GM12874 (cell line): ENCODE data around the gene OR51E2.

Experiments
- TF ChIP-seq, protein P1 (sequence below): IDR thresholded peaks from 2 replicates; pipeline ENCODE4 v1.5.1; 2011; ENCODE audit warnings: low read depth, mild to moderate bottlenecking, control low read depth, low read length, moderate library complexity; ENCODE audit not compliant: insufficient read depth

The OR51E2 gene

DNA sequence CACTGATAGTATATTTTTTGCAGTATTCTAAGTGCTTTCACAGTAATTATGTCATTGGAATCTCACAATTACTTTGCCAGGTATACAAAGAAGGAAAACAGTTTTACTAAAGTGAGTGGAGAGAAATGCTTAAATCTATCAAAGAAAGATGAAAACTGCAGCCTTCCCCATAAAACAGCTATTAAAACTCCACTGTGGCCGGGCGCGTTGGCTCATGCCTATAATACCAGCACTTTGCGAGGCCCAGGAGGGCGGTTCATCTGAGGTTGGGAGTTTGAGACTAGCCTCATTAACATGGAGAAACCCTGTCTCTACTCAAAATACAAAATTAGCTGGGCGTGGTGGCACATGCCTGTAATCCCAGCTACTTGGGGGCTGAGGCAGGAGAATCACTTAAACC, 34.8 kb downstream of the OR51E2 start:
- TF ChIP-seq, protein P1, sequence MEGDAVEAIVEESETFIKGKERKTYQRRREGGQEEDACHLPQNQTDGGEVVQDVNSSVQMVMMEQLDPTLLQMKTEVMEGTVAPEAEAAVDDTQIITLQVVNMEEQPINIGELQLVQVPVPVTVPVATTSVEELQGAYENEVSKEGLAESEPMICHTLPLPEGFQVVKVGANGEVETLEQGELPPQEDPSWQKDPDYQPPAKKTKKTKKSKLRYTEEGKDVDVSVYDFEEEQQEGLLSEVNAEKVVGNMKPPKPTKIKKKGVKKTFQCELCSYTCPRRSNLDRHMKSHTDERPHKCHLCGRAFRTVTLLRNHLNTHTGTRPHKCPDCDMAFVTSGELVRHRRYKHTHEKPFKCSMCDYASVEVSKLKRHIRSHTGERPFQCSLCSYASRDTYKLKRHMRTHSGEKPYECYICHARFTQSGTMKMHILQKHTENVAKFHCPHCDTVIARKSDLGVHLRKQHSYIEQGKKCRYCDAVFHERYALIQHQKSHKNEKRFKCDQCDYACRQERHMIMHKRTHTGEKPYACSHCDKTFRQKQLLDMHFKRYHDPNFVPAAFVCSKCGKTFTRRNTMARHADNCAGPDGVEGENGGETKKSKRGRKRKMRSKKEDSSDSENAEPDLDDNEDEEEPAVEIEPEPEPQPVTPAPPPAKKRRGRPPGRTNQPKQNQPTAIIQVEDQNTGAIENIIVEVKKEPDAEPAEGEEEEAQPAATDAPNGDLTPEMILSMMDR: no peak

DNA sequence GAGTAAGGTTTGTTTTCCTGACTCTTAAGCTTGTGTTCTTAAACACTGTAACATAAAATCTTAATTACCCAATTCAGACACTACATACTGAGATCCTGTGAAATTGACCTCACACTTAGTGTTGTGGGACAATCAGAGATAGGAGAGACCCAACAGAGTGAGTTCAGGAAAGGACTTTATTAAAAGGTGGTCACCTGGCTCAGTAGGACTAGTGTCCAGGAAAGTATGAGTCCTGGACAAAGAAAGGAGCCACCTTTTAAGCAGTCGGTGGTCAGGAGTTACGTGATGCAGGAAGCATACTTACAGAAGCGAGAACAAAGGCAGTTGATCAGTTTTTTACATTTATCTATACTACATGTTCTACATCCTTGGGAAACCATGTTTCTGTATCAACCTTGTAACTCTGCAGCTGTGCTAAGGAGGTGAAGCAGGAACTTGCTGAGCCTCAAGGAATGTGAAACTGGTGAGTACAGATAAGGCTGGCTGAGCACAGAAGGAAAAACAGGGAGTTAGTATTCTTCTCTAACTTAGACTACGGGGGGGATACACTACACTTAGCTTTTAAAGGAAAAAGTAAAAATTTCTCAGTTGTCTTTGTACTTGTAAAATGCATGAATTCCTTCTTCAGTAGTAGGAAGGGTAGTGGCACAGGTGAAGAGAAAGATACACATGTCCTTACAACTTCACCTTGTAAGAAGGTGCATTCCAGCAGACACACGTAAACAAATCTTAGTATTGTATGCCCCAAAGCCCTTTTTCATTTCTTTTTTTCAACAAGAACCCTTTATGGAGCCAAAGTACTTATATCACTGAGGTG, 38.8 kb downstream of the OR51E2 start:
- TF ChIP-seq, protein P1: no peak

DNA sequence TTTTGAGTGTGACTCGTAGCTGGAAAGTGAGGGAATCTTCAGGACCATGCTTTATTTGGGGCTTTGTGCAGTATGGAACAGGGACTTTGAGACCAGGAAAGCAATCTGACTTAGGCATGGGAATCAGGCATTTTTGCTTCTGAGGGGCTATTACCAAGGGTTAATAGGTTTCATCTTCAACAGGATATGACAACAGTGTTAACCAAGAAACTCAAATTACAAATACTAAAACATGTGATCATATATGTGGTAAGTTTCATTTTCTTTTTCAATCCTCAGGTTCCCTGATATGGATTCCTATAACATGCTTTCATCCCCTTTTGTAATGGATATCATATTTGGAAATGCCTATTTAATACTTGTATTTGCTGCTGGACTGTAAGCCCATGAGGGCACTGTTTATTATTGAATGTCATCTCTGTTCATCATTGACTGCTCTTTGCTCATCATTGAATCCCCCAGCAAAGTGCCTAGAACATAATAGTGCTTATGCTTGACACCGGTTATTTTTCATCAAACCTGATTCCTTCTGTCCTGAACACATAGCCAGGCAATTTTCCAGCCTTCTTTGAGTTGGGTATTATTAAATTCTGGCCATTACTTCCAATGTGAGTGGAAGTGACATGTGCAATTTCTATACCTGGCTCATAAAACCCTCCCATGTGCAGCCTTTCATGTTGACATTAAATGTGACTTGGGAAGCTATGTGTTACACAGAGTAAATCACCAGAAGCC, 42.9 kb downstream of the OR51E2 start:
- TF ChIP-seq, protein P1: no peak

DNA sequence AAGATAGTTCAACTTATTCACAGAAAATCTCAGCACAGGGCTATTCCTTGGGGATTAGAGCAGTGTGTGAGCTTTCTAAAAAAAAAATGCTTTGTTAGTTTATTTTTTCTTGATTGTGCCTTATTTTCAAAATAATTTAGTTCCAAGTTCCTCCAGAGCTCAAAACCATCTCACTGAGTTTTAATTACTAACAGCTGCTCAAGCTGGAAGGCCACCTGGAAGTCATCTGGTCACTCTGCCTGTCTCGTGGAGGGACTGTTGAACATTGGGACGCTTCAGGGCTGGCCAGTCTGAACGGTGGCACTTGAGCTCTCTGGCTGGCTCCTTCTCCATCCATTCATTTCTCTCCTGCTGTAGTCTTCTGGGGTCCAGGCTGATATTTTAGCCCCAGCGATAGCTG, 49.9 kb downstream of the OR51E2 start:
- TF ChIP-seq, protein P1: no peak

DNA sequence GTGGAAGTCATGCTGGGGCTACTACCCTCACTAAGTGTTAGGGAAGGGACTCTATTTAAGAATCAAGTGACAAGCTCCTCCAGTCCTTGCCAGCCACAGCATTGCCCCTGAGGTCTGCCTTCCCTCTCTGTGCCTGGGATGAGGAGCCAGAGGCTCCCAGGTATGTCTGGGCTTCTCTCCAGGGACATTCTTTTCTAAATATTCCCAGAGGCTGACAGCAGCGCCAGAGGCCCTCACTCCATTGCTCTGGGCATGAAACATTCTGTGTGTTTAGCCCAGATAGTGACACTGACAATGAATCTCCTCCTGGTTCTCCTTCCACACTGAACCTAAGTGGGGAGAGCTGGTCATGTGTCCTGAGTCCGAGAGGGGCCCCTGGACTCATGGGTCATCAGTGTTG, 51.7 kb downstream of the OR51E2 start:
- TF ChIP-seq, protein P1: no peak

DNA sequence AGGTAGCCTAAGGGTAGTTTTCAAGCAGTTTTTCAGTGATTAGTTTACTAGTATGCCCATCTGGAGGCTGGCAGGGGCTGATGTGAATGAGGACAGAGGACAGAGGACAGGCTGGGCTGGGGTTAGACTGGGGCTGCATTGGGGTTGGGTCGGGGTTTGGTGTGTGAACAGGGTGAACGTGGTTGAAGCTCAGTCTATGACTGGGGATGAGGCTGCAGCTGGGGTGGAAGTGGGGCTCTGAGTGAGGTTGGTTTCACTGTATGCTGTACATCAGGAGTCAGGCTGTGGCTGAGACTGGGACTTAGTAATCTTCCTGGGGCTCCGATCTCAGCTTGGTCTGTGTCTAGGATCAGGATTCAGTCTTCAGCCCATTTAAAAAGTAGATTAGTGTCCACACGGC, 53.4 kb downstream of the OR51E2 start:
- TF ChIP-seq, protein P1: no peak

DNA sequence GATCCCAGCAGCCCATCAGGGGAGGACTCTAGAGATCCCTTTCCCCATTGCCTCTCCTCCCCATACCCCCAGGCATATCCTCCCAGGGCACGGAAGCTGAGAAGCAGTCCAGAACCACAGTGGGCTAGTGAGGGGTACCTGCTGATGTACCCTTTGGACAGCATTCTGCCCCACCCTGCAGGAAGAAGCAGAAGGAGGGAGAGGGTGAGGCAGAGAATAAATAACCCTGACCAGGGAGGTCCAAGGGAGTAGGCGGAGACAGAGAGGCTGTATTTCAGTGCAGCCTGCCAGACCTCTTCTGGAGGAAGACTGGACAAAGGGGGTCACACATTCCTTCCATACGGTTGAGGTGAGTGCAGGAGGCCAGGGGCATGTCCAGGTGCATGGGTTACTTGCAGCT, 54.0 kb downstream of the OR51E2 start, which contains the start of gene OR51E1:
TSS of gene OR51E1 (plus strand) at position 301 of the 400 bp plus-strand sequence. CDS start 8,545 bp downstream, outside the sequence.
- TF ChIP-seq, protein P1: no peak
